Kidney tubule cell (primary cell): ENCODE results near the gene SUN1.

ENCODE experiments used
- DNase-seq: peaks from one replicate; pipeline ENCODE4 v3.0.0-alpha.2; 2018; ENCODE audit warnings: low spot score

SUN1 gene

GRCh38 chr7:904847-905246 lies 72.6 kb downstream of the SUN1 start:
- no peak for DNase-seq

GRCh38 chr7:906776-907157 lies 74.5 kb downstream of the SUN1 start:
- no peak for DNase-seq

GRCh38 chr7:907158-907980 lies 75.1 kb downstream of the SUN1 start:
- no peak for DNase-seq

- no peak for DNase-seq
Measured at GRCh38 chr7:908159-908581, 75.9 kb downstream of the SUN1 start.

GRCh38 chr7:908591-909357 lies 76.5 kb downstream of the SUN1 start:
- peak; percentile 43 for DNase-seq

- no peak for DNase-seq
Measured at GRCh38 chr7:909358-910329, 77.4 kb downstream of the SUN1 start.

- DNase-seq, result no peak
Measured at GRCh38 chr7:910441-910861, 78.2 kb downstream of the SUN1 start.

GRCh38 chr7:910931-911431 lies 78.7 kb downstream of the SUN1 start:
- no peak for DNase-seq

- DNase-seq, result no peak
Measured at GRCh38 chr7:911791-912480, 79.7 kb downstream of the SUN1 start.

- peak; percentile 61 for DNase-seq
Measured at GRCh38 chr7:913736-914520, 81.7 kb downstream of the SUN1 start.

- DNase-seq, result no peak
Measured at GRCh38 chr7:914521-915194, 82.4 kb downstream of the SUN1 start.

- DNase-seq, result no peak
Measured at GRCh38 chr7:915291-916218, 83.3 kb downstream of the SUN1 start.

- no peak for DNase-seq
Measured at GRCh38 chr7:916291-916941, 84.1 kb downstream of the SUN1 start.

- no peak for DNase-seq
Measured at GRCh38 chr7:917255-918117, 85.2 kb downstream of the SUN1 start.

GRCh38 chr7:918118-918425 lies 85.8 kb downstream of the SUN1 start:
- no peak for DNase-seq

GRCh38 chr7:918441-919113 lies 86.3 kb downstream of the SUN1 start:
- no peak for DNase-seq

GRCh38 chr7:919114-919442 lies 86.8 kb downstream of the SUN1 start:
- DNase-seq, result no peak
